ENCODE measurements around the gene NRXN3.

NRXN3 gene

GRCh38 chr14:78251308-78251707 lies 81.1 kb downstream of the NRXN3 start:
- H3K4me3 ChIP-seq (ENCODE audit: low read length), result no peak overlapping the region
- DNase-seq (ENCODE audit: low read depth), result no peak
- no peak for TF ChIP-seq CTCF (conservative IDR thresholded peaks at IDR 0.05; ENCODE audit: low read length)

GRCh38 chr14:78253986-78254385 lies 83.8 kb downstream of the NRXN3 start:
- no peak for TF ChIP-seq CTCF (conservative IDR thresholded peaks at IDR 0.05; ENCODE audit: low read length)
- DNase-seq (ENCODE audit: low read depth), result peak; percentile 31

GRCh38 chr14:78254911-78255461 lies 84.8 kb downstream of the NRXN3 start:
- peak; percentile 23 for DNase-seq (ENCODE audit: low read depth)
- no peak for TF ChIP-seq CTCF (conservative IDR thresholded peaks at IDR 0.05; ENCODE audit: low read length)
- H3K4me3 ChIP-seq (ENCODE audit: low read length), result no peak overlapping the region

More at GRCh38 chr14:78253986-78254385, 83.8 kb downstream of the NRXN3 start:
- no peak overlapping the region for H3K4me3 ChIP-seq (ENCODE audit: low read length)

GRCh38 chr14:78259831-78260230 lies 89.7 kb downstream of the NRXN3 start:
- no peak for TF ChIP-seq CTCF (conservative IDR thresholded peaks at IDR 0.05; ENCODE audit: low read length)
- H3K4me3 ChIP-seq (ENCODE audit: low read length), result no peak overlapping the region
- DNase-seq (ENCODE audit: low read depth), result no peak

GRCh38 chr14:78278464-78279250 lies 108.5 kb downstream of the NRXN3 start:
- no peak overlapping the region for H3K4me3 ChIP-seq (ENCODE audit: low read length)
- TF ChIP-seq CTCF (conservative IDR thresholded peaks at IDR 0.05; ENCODE audit: low read length), result no peak
- no peak for DNase-seq (ENCODE audit: low read depth)

- DNase-seq (ENCODE audit: low read depth), result no peak
- H3K4me3 ChIP-seq (ENCODE audit: low read length), result no peak overlapping the region
- no peak for TF ChIP-seq CTCF (conservative IDR thresholded peaks at IDR 0.05; ENCODE audit: low read length)
Measured at GRCh38 chr14:78282437-78282836, 112.3 kb downstream of the NRXN3 start.

GRCh38 chr14:78286210-78286609 lies 116.0 kb downstream of the NRXN3 start:
- no peak for TF ChIP-seq CTCF (conservative IDR thresholded peaks at IDR 0.05; ENCODE audit: low read length)
- H3K4me3 ChIP-seq (ENCODE audit: low read length), result no peak overlapping the region
- no peak for DNase-seq (ENCODE audit: low read depth)
